GM12878 (cell line): ENCODE measurements around the gene KLHL3. TPM values are rescaled to one million over a fixed set of nuclear protein-coding genes. Genes with fewer than 3 reads are reported as not detected.
A peak's percentile ranks its signal among the peaks of the same experiment; 100 is the strongest.

Source experiments
- microRNA counts: library from miRNA; unstranded; fragments of <30 nt; microRNA quantifications from one replicate; lab custom pipeline; 2016
- microRNA-seq: library from miRNA; unstranded; fragments of <30 nt; microRNA quantifications from one replicate; pipeline ENCODE4, GENCODE V29; 2018
- polyA plus RNA-seq, 11 experiments: library from polyadenylated mRNA; depleted of rRNA in 4 of 11; unstranded in 6 of 11; stranded (reverse) in 5 of 11; fragments of >200 nt; fragmentation: Nextera tagmentation in 4 of 11; fragmentation: Illumina TruSeq in 1 of 11; extraction: Ambion mirVana in 4 of 11; extraction: Trizol in 1 of 11; gene quantifications; 1 replicate in 1 of 11; 2 replicates in 10 of 11; pipeline versions ENCODE4 v1.2.1 to v1.2.3, GENCODE V29; 2011 to 2016; ENCODE audit warnings: inconsistent platforms in 2 of 11, missing spikeins in 2 of 11, low read depth in 1 of 11
- small RNA-seq: library from RNA; depleted of rRNA; stranded (forward); fragments of <200 nt; gene quantifications from one replicate; pipeline ENCODE3, GENCODE V24; 2014
- total RNA-seq, 4 experiments: library from RNA; depleted of rRNA in 3 of 4; stranded (reverse); fragments of >200 nt in 3 of 4; fragmentation: Illumina TruSeq in 1 of 4; extraction: Trizol in 1 of 4; gene quantifications; 2 replicates each; pipeline versions ENCODE4 v1.2.1 to v1.2.3, GENCODE V29; 2013 to 2021

KLHL3 gene
- total and polyA plus RNA-seq, 10 of the 15 experiments (the other 5 are each of a cell fraction or from before 2014, with no cell fraction given), result 1.7 to 11.7 (median 5.6) TPM

MicroRNA genes within 50 kb of the gene (microRNA counts, 767-probe panel; counts per million panel counts)
- microRNA hsa-miR-874 (lab: Ali Mortazavi, UCI), result 516 counts per million, percentile 8 among the panel's probes with 10 or more counts

Small RNA genes lying within 50 kb of the gene (microRNA-seq; reads per million reads assigned to microRNA genes)
- gene MIR874, result 485 reads per million, percentile 84 among the genes with 10 or more reads in this experiment

Small RNA genes lying within 50 kb of the gene (small RNA-seq; reads per million reads assigned to genes)
- gene MIR874, result 326 reads per million, percentile 99 among the genes with 10 or more reads in this experiment

Other genes with a start within 250 kb of the KLHL3 start
- 0.06 TPM in 1 of 2 replicates, not detected in the other for gene SPOCK1, start 236.8 kb downstream of the KLHL3 start, total RNA-seq (2014; rRNA removed)
- 0.28 TPM in 1 of 2 replicates, not detected in the other for gene SPOCK1, start 236.8 kb downstream of the KLHL3 start, total RNA-seq (2014; rRNA removed; fragmentation: Illumina TruSeq; extraction: Trizol)
- gene SPOCK1, start 236.8 kb downstream of the KLHL3 start, total RNA-seq (2021), result 0.13 and 0.77 TPM in 2 replicates
- gene SPOCK1, start 236.8 kb downstream of the KLHL3 start, polyA plus RNA-seq (2011; rRNA removed), result 0.39 and 0.43 TPM in 2 replicates
- gene SPOCK1, start 236.8 kb downstream of the KLHL3 start, polyA plus RNA-seq (2014; fragmentation: Illumina TruSeq; extraction: Trizol), result 0.16 and 0.25 TPM in 2 replicates
- gene SPOCK1, start 236.8 kb downstream of the KLHL3 start, polyA plus RNA-seq (2014; fragmentation: Nextera tagmentation; extraction: Ambion mirVana), result not detected
- 0.36 and 0.68 TPM in 2 replicates for gene SPOCK1, start 236.8 kb downstream of the KLHL3 start, polyA plus RNA-seq (2014; rRNA removed)
- under 1 TPM; 0.23 to 0.29 TPM for gene SPOCK1, start 236.8 kb downstream of the KLHL3 start, polyA plus RNA-seq (2016; fragmentation: Nextera tagmentation; extraction: Ambion mirVana)
- 7.9 and 10.7 TPM in 2 replicates for gene HNRNPA0, start 18.3 kb upstream of the KLHL3 start, total RNA-seq (2014; rRNA removed)
- gene HNRNPA0, start 18.3 kb upstream of the KLHL3 start, total RNA-seq (2014; rRNA removed; fragmentation: Illumina TruSeq; extraction: Trizol), result 12.9 and 14.3 TPM in 2 replicates
- gene HNRNPA0, start 18.3 kb upstream of the KLHL3 start, total RNA-seq (2021), result 44.4 and 45.0 TPM in 2 replicates
- gene HNRNPA0, start 18.3 kb upstream of the KLHL3 start, polyA plus RNA-seq (2011; rRNA removed), result 15.5 and 18.4 TPM in 2 replicates
- 23.4 and 26.1 TPM in 2 replicates for gene HNRNPA0, start 18.3 kb upstream of the KLHL3 start, polyA plus RNA-seq (2014; fragmentation: Illumina TruSeq; extraction: Trizol)
- 1 to 10 TPM; 7.3 to 8.2 TPM for gene HNRNPA0, start 18.3 kb upstream of the KLHL3 start, polyA plus RNA-seq (2014; fragmentation: Nextera tagmentation; extraction: Ambion mirVana)
- 37.8 and 48.1 TPM in 2 replicates for gene HNRNPA0, start 18.3 kb upstream of the KLHL3 start, polyA plus RNA-seq (2014; rRNA removed)
- 1 to 10 TPM; 6.3 to 9.4 TPM for gene HNRNPA0, start 18.3 kb upstream of the KLHL3 start, polyA plus RNA-seq (2016; fragmentation: Nextera tagmentation; extraction: Ambion mirVana)
- gene MYOT, start 131.8 kb upstream of the KLHL3 start, total RNA-seq (2014; rRNA removed), result not detected in 2 replicates
- gene MYOT, start 131.8 kb upstream of the KLHL3 start, total RNA-seq (2014; rRNA removed; fragmentation: Illumina TruSeq; extraction: Trizol), result not detected in 2 replicates
- not detected in 2 replicates for gene MYOT, start 131.8 kb upstream of the KLHL3 start, total RNA-seq (2021)
- gene MYOT, start 131.8 kb upstream of the KLHL3 start, polyA plus RNA-seq (2011; rRNA removed), result not detected in 2 replicates
- gene MYOT, start 131.8 kb upstream of the KLHL3 start, polyA plus RNA-seq (2014; fragmentation: Illumina TruSeq; extraction: Trizol), result not detected in 2 replicates
- gene MYOT, start 131.8 kb upstream of the KLHL3 start, polyA plus RNA-seq (2014; fragmentation: Nextera tagmentation; extraction: Ambion mirVana), result under 1 TPM; 0.15 to 0.53 TPM
- 0.16 and 0.35 TPM in 2 replicates for gene MYOT, start 131.8 kb upstream of the KLHL3 start, polyA plus RNA-seq (2014; rRNA removed)
- 1 to 10 TPM in 1 of 2 experiments, under 1 TPM in 1; 0.91 to 1.5 TPM for gene MYOT, start 131.8 kb upstream of the KLHL3 start, polyA plus RNA-seq (2016; fragmentation: Nextera tagmentation; extraction: Ambion mirVana)
- gene PKD2L2, start 153.4 kb upstream of the KLHL3 start, total RNA-seq (2014; rRNA removed), result 0.11 and 0.17 TPM in 2 replicates
- not detected in 2 replicates for gene PKD2L2, start 153.4 kb upstream of the KLHL3 start, total RNA-seq (2014; rRNA removed; fragmentation: Illumina TruSeq; extraction: Trizol)
- gene PKD2L2, start 153.4 kb upstream of the KLHL3 start, total RNA-seq (2021), result 0.36 TPM in 1 of 2 replicates, not detected in the other
- gene PKD2L2, start 153.4 kb upstream of the KLHL3 start, polyA plus RNA-seq (2011; rRNA removed), result 0.06 TPM in 1 of 2 replicates, not detected in the other
- not detected in 2 replicates for gene PKD2L2, start 153.4 kb upstream of the KLHL3 start, polyA plus RNA-seq (2014; fragmentation: Illumina TruSeq; extraction: Trizol)
- under 1 TPM; 0.11 to 0.16 TPM for gene PKD2L2, start 153.4 kb upstream of the KLHL3 start, polyA plus RNA-seq (2014; fragmentation: Nextera tagmentation; extraction: Ambion mirVana)
- 0.09 TPM in 1 of 2 replicates, not detected in the other for gene PKD2L2, start 153.4 kb upstream of the KLHL3 start, polyA plus RNA-seq (2014; rRNA removed)
- under 1 TPM; 0.74 to 0.86 TPM for gene PKD2L2, start 153.4 kb upstream of the KLHL3 start, polyA plus RNA-seq (2016; fragmentation: Nextera tagmentation; extraction: Ambion mirVana)